Suppressor macrophage treated with lipopolysaccharide for 1 hour (primary cell): ENCODE data around the gene SUGCT.
"Not testable (repeated sequence)": the region's sequence is repeated elsewhere in the genome, so short reads cannot be mapped to it uniquely, and the experiment has no call there.

Experiments
- DNase-seq, 3 donors: peaks; one replicate each; pipeline ENCODE4 v3.0.0-alpha.2; 2020 to 2022

The SUGCT gene

GRCh38 chr7:40586197-40586596 is 451.4 kb downstream of the SUGCT start:
- DNase-seq = peak; percentile 27 to 48 (median 42)

GRCh38 chr7:40587419-40587818 is 452.6 kb downstream of the SUGCT start:
- no peak for DNase-seq

- no peak for DNase-seq
Measured at GRCh38 chr7:40595129-40595528, 460.3 kb downstream of the SUGCT start.

GRCh38 chr7:40595832-40596231 is 461.0 kb downstream of the SUGCT start:
- no peak for DNase-seq

DNA sequence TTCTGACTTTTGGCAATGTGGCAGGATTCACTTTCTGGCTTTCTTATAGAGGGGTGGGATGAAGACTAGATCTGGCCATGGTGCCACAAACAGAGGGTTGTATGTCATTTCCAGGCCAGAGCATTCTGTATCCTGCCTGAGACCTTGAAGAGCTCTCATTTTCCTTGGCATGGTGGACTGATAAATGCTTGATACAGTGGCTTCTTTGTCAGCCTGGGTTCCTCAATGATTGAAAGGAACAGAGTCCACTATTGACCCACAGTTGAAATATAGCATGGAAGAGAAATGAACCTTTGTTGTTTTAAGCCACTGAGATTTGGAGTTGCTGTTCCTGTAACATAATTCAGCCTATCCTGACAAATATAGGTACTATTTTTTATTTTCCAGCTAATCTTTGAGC is 462.7 kb downstream of the SUGCT start:
- no peak for DNase-seq

GRCh38 chr7:40598915-40599314 is 464.1 kb downstream of the SUGCT start:
- DNase-seq = no peak

DNA sequence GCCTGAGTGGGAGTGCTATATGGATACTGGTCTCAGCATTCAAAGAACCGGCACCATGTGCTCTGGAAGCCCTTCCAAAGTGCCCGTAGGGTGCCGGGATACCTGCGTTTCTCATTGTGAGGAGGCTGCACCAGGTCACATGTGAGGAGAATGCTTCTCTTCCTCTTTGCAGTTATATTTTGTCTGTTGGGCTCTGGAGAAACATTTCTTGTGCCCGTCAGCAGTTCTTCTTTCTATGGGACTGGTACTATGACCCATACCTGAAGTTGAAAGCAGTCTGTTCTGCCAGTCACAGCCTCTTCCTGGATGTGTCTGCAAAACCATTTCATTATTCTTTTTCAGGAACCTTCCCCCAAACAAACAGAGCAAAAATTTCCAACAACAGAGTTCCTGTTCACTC is 465.0 kb downstream of the SUGCT start:
- DNase-seq = peak in 1 of 3 donors; percentile 12

DNA sequence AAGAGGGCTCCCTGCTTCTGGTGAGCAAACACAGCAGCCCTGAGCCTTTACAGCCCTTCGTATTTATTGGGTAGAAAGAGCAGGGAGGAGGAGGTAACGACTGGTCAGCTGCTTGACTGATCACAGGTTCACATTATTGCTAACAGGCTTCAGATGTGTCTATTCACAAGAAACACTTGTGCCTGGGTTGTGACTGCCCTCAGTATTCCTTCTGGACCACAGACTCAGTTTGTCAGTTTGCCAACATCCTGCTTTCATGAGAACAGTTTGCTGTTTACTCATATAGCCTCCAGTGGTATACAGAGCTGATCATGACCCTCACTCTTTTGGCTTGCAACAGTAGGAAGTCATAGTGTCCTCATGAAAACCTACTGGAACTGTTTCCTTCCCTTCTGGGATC is 467.5 kb downstream of the SUGCT start:
- DNase-seq = not testable (repeated sequence)

DNA sequence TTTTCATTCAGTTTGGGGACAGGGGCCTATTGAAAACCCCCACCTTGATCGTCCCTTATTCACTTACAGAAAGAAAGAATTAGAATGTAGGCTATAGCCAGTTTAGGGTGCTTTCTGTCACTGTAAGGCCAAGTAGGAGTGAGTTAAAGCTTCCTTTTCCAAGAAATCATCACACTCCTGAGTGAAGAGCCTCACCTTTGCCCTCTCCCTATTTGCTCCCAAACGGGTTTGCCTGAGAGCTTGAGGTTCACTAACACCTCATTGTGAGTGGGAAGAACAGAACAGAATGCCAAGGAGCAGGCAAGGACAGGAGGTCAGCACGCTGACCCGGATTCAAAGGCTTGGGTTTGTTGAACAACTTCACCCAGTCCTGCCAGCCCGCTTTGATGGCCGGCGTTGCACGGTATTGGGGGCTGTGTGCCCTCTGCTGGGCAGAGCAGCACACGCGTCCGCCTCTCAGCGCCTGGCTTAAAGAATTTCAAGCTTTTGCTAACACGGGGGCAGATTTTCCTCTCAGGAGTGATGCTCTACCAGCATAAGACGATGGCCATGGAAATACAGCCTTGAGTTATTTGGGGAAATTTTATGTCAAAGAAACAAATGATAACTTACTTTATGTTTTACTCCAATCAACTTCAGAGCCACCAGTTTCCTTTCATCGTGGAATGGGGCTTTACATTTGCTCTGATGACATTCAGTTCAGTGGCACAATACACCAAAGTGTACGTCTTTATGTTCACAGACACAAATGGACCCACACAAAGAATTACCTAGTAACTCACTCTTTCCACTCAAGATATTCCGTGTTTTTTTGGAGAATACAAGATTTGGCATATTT is 470.0 kb downstream of the SUGCT start:
- peak; percentile 68 to 85 (median 81) for DNase-seq

- no peak for DNase-seq
Measured at GRCh38 chr7:40608321-40609075, 473.7 kb downstream of the SUGCT start.

GRCh38 chr7:40610461-40610860 is 475.7 kb downstream of the SUGCT start:
- DNase-seq = no peak

- DNase-seq = peak in 1 of 3 donors; percentile 4
Measured at GRCh38 chr7:40611095-40611871, 476.5 kb downstream of the SUGCT start.

GRCh38 chr7:40612298-40612697 is 477.5 kb downstream of the SUGCT start:
- no peak for DNase-seq

DNA sequence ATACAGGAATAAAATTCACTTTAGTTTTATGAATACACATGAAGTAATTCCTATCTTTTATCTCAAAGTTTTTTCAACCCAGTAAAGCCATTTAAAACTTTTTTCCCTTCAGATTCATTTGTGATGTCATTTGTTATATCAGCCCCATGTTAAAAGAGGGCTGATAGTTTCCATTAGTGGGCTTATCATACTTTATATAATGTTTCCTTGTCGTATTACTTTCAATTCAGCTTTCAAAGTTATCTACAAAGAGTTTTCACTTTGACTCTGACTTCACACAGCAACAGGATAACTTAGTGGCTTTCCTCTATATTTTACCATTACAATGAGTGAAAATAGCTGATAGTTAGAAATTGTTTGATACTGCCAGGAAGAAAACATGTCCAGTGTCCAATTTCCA is 484.8 kb downstream of the SUGCT start:
- DNase-seq = no peak

- no peak for DNase-seq
Measured at GRCh38 chr7:40621592-40621998, 486.8 kb downstream of the SUGCT start.

- DNase-seq = no peak
Measured at GRCh38 chr7:40622941-40623501, 488.2 kb downstream of the SUGCT start.

DNA sequence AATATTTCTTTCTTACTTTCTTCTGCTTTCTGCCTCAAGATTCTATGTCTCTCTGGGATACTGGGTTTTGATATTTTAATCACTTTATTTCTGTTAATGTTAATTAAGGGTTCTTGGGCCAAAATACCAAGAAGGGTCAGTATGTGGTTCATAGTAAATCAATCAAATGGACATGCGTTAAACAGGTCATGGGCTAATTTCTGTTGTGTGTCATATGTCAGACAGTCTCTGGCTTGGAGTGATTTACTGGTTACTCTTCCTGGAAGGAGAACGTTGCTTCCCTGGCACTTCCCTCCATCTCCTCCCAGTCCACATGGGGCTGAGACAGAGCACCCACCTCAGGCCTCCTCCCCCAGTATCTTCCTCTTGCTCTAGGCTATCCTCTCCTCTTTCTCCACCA is 489.1 kb downstream of the SUGCT start:
- no peak for DNase-seq

- not testable (repeated sequence) for DNase-seq
Measured at GRCh38 chr7:40627361-40627760, 492.6 kb downstream of the SUGCT start.

GRCh38 chr7:40629891-40630290 is 495.1 kb downstream of the SUGCT start:
- peak; percentile 31 to 48 (median 39) for DNase-seq

- no peak for DNase-seq
Measured at GRCh38 chr7:40634118-40634517, 499.3 kb downstream of the SUGCT start.

- DNase-seq = no peak
Measured at GRCh38 chr7:40638545-40639320, 503.9 kb downstream of the SUGCT start.

DNA sequence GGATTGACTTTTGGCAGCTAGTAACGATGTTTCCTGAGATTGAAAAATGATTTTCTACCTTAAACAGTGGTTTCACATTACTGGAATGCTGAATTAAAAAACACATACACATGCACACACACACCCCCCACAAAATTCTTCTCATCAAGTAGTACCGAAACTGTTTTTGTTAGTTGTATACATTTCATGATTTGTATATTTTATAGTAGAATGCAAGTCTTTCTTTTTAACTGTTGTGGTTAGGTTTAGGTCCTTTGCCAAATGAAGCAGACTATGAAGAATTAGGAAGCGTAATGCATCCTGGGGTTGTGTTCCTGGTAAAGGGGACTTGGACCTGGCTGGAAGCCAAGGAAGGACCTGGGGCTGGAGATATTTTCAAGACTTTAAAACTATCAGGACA is 505.8 kb downstream of the SUGCT start:
- no peak for DNase-seq
